RKO (cell line): Measurements from ENCODE around the gene RCN1.

Source experiments
- DNase-seq: peaks from one replicate; pipeline ENCODE4 v3.0.0-alpha.2; 2016; ENCODE audit warnings: low spot score

The RCN1 gene

DNA sequence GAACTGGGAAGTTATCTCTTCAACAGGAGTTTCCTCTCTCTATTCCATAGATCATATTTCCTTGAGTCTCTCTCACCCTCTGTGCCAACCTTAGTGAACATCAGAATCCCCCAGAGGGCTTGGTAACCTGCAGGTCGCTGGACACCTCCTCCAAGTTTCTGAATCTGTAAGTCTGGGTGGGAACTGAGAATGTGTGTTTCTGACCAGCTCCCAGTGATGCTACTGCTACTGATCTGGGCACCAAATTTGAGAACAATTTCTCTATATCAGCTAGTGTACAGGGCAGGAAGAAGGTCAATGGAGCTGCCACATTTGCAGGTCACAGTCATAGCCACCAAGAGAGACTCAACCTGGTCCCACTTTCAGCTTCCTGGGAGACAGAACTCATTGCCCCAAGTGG is 62.9 kb downstream of the RCN1 start:
- DNase-seq: no peak

DNA sequence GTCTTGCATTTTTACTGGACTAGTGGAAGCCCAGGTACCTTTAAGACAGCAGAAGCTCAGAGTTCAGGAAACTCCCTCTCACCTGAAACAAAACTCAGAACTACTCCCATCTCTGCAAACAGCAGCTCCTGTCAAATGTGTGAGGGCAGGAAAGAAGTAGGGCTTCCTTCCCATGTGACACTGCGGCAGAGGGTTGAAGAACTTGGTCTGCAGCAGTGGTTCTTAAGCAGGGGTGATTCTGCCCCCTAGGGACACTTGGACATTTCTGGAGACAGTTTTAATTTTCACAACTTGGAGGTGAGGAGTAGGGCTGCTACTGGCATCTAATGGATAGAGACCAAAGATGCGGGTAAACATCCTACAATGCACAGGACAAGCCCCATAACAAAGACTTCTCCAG is 63.4 kb downstream of the RCN1 start:
- no peak for DNase-seq
